Measurements from ENCODE around the gene CHST13.

CHST13 gene

GRCh38 chr3:126498461-126498860, 25.5 kb upstream of the CHST13 start:
- no peak for TF ChIP-seq TAF1 (IDR thresholded peaks at IDR 0.05; ENCODE audit: borderline replicate concordance, insufficient read depth, low read length)
- TF ChIP-seq REST (IDR thresholded peaks at IDR 0.05; ENCODE audit: insufficient read depth in 1 of 2, low read depth in 2 of 2, low read length in 2 of 2) = no peak
- no peak for TF ChIP-seq POLR2AphosphoS5 (IDR thresholded peaks at IDR 0.05; ENCODE audit: low read depth, low read length)

- TF ChIP-seq REST (IDR thresholded peaks at IDR 0.05; ENCODE audit: insufficient read depth in 1 of 2, low read depth in 2 of 2, low read length in 2 of 2) = no peak
- no peak for TF ChIP-seq POLR2AphosphoS5 (IDR thresholded peaks at IDR 0.05; ENCODE audit: low read depth, low read length)
- no peak for TF ChIP-seq SIN3A (IDR thresholded peaks at IDR 0.05; ENCODE audit: borderline replicate concordance, insufficient read depth, low read length)
- TF ChIP-seq TAF1 (IDR thresholded peaks at IDR 0.05; ENCODE audit: borderline replicate concordance, insufficient read depth, low read length) = no peak
- no peak for TF ChIP-seq FOXP2 (optimal IDR thresholded peaks at IDR 0.05; ENCODE audit: borderline replicate concordance, extremely low read depth, extremely low read length, insufficient read depth)
Measured at GRCh38 chr3:126498929-126499328, 25.0 kb upstream of the CHST13 start.

- no peak for TF ChIP-seq TAF1 (IDR thresholded peaks at IDR 0.05; ENCODE audit: borderline replicate concordance, insufficient read depth, low read length)
- no peak for TF ChIP-seq POLR2AphosphoS5 (IDR thresholded peaks at IDR 0.05; ENCODE audit: low read depth, low read length)
- no peak for TF ChIP-seq SIN3A (IDR thresholded peaks at IDR 0.05; ENCODE audit: borderline replicate concordance, insufficient read depth, low read length)
- TF ChIP-seq REST (IDR thresholded peaks at IDR 0.05; ENCODE audit: insufficient read depth in 1 of 2, low read depth in 2 of 2, low read length in 2 of 2) = no peak
- TF ChIP-seq FOXP2 (optimal IDR thresholded peaks at IDR 0.05; ENCODE audit: borderline replicate concordance, extremely low read depth, extremely low read length, insufficient read depth) = no peak
Measured at GRCh38 chr3:126499401-126499800, 24.6 kb upstream of the CHST13 start.

GRCh38 chr3:126500016-126500415, 23.9 kb upstream of the CHST13 start:
- no peak for TF ChIP-seq FOXP2 (optimal IDR thresholded peaks at IDR 0.05; ENCODE audit: borderline replicate concordance, extremely low read depth, extremely low read length, insufficient read depth)
- TF ChIP-seq TAF1 (IDR thresholded peaks at IDR 0.05; ENCODE audit: borderline replicate concordance, insufficient read depth, low read length) = no peak
- no peak for TF ChIP-seq REST (IDR thresholded peaks at IDR 0.05; ENCODE audit: insufficient read depth in 1 of 2, low read depth in 2 of 2, low read length in 2 of 2)
- TF ChIP-seq SIN3A (IDR thresholded peaks at IDR 0.05; ENCODE audit: borderline replicate concordance, insufficient read depth, low read length) = no peak

GRCh38 chr3:126501054-126501453, 22.9 kb upstream of the CHST13 start:
- no peak for TF ChIP-seq POLR2AphosphoS5 (IDR thresholded peaks at IDR 0.05; ENCODE audit: low read depth, low read length)
- TF ChIP-seq REST (IDR thresholded peaks at IDR 0.05; ENCODE audit: insufficient read depth in 1 of 2, low read depth in 2 of 2, low read length in 2 of 2) = no peak
- TF ChIP-seq FOXP2 (optimal IDR thresholded peaks at IDR 0.05; ENCODE audit: borderline replicate concordance, extremely low read depth, extremely low read length, insufficient read depth) = no peak
- no peak for TF ChIP-seq TAF1 (IDR thresholded peaks at IDR 0.05; ENCODE audit: borderline replicate concordance, insufficient read depth, low read length)
- TF ChIP-seq SIN3A (IDR thresholded peaks at IDR 0.05; ENCODE audit: borderline replicate concordance, insufficient read depth, low read length) = no peak
